Endothelial cell of umbilical vein (primary cell): ENCODE data around the gene DPP10. TPM values are rescaled to one million over a fixed set of nuclear protein-coding genes. Genes with fewer than 3 reads are reported as not detected.

Source experiments
- BruUV-seq: library from RNA; stranded (reverse); fragments of 400-500 nt; replicated peaks from 2 replicates; lab custom pipeline; 2021; lab: Mats Ljungman, UMichigan
- CTCF ChIA-PET: fragments of 300-600, 350-600 bp; sonication (Branson Sonifier 250); formaldehyde crosslinking; loops from one replicate; lab custom pipeline; 2021; ENCODE audit warnings: antibody characterized with exemption, inconsistent platforms; lab: Charles Lee
- POLR2A ChIA-PET: fragments of 300-600, 350-600 bp; sonication (Branson Sonifier 250); formaldehyde crosslinking; loops from one replicate; lab custom pipeline; 2021; ENCODE audit warnings: antibody characterized with exemption, inconsistent platforms; lab: Charles Lee
- DNase-seq: peaks from one replicate; pipeline ENCODE4 v3.0.0-alpha.2; 2011; ENCODE audit warnings: low read depth, low spot score
- FAIRE-seq: peaks from 2 replicates; lab custom pipeline; 2011; peaks lifted over from hg19 to GRCh38; lab: Jason Lieb, UNC
- H2AFZ ChIP-seq: 2 replicates; pipeline ENCODE4 v1.6.0; 2012; ENCODE audit warnings: low read depth, low read length, control low read depth, inconsistent platforms
- H3K27ac ChIP-seq: 2 replicates; pipeline ENCODE4 v1.5.1; 2011; ENCODE audit warnings: low read depth, mild to moderate bottlenecking, control low read depth, low read length, moderate library complexity; ENCODE audit not compliant: insufficient read depth
- H3K27me3 ChIP-seq, 2 experiments: 2 replicates each; pipeline versions ENCODE4 v1.6.0 to v1.6.1; 2011; ENCODE audit warnings: low read length in 2 of 2, mixed read lengths in 1 of 2; ENCODE audit not compliant: control insufficient read depth in 2 of 2, insufficient read depth in 2 of 2
- H3K36me3 ChIP-seq, 2 experiments: 2 replicates in 1 of 2; 3 replicates in 1 of 2; pipeline ENCODE4 v1.5.1; 2011; ENCODE audit warnings: low read length in 2 of 2, mild to moderate bottlenecking in 1 of 2, moderate library complexity in 1 of 2; ENCODE audit not compliant: control insufficient read depth in 2 of 2, insufficient read depth in 2 of 2; ENCODE audit errors: extremely low read depth in 1 of 2
- H3K4me1 ChIP-seq: 3 replicates; pipeline ENCODE4 v1.5.1; 2011; ENCODE audit warnings: mild to moderate bottlenecking, low read length; ENCODE audit not compliant: control insufficient read depth, insufficient read depth; ENCODE audit errors: extremely low read depth
- H3K4me2 ChIP-seq: 2 replicates; pipeline ENCODE4 v1.6.1; 2011; ENCODE audit warnings: low read length, control low read depth, mixed read lengths; ENCODE audit not compliant: insufficient read depth
- H3K4me3 ChIP-seq, 3 experiments: fragments of 200-600 bp in 1 of 3; sonication (generic), shearing (Covaris generic) in 1 of 3; replicated peaks in 1 of 3; 2 replicates each; pipeline ENCODE4 v1.5.1; 2011 to 2016; ENCODE audit warnings: control low read depth in 3 of 3, low read length in 3 of 3, mild to moderate bottlenecking in 2 of 3, inconsistent platforms in 1 of 3, low read depth in 1 of 3, moderate library complexity in 1 of 3; ENCODE audit not compliant: insufficient read depth in 1 of 3
- H3K79me2 ChIP-seq: 2 replicates; pipeline ENCODE4 v1.6.0; 2012; ENCODE audit warnings: low read length, inconsistent platforms; ENCODE audit not compliant: control insufficient read depth, insufficient read depth
- H3K9ac ChIP-seq: replicated peaks from 2 replicates; pipeline ENCODE3; 2011; ENCODE audit warnings: low read length, control low read depth; ENCODE audit not compliant: insufficient read depth; ENCODE audit errors: extremely low read depth
- H3K9me1 ChIP-seq: replicated peaks from 3 replicates; pipeline ENCODE4 v1.6.0; 2011; ENCODE audit warnings: mild to moderate bottlenecking, low read length; ENCODE audit not compliant: control insufficient read depth, insufficient read depth; ENCODE audit errors: extremely low read depth
- H3K9me3 ChIP-seq: replicated peaks from 2 replicates; pipeline ENCODE4 v1.5.1; 2012; ENCODE audit warnings: low read length, inconsistent platforms; ENCODE audit not compliant: control insufficient read depth, insufficient read depth
- H4K20me1 ChIP-seq: replicated peaks from 2 replicates; pipeline ENCODE3; 2011; ENCODE audit warnings: mild to moderate bottlenecking, low read length; ENCODE audit not compliant: control insufficient read depth, insufficient read depth; ENCODE audit errors: extremely low read depth
- CTCF ChIP-seq, 2 donors: IDR thresholded peaks; 1 replicate in 1 of 2; 2 replicates in 1 of 2; pipeline ENCODE4 v1.5.1; 2011; ENCODE audit warnings: low read length in 2 of 2, mild to moderate bottlenecking in 2 of 2, moderate library complexity in 2 of 2, control low read depth in 1 of 2, inconsistent platforms in 1 of 2, low read depth in 1 of 2; ENCODE audit not compliant: insufficient read depth in 1 of 2; ENCODE audit errors: extremely low read depth in 1 of 2
- EZH2 ChIP-seq: IDR thresholded peaks from 2 replicates; pipeline ENCODE4 v1.6.1; 2012; ENCODE audit warnings: borderline replicate concordance, low read depth, mild to moderate bottlenecking, moderate library complexity, low read length, inconsistent platforms; ENCODE audit not compliant: severe bottlenecking
- FOS ChIP-seq: IDR thresholded peaks from 2 replicates; pipeline ENCODE4 v1.6.1; 2011; ENCODE audit warnings: mild to moderate bottlenecking, low read length, moderate library complexity, borderline replicate concordance; ENCODE audit not compliant: insufficient read depth
- GATA2 ChIP-seq: IDR thresholded peaks from 2 replicates; pipeline ENCODE4 v1.7.0; 2011; ENCODE audit warnings: low read depth, mild to moderate bottlenecking, moderate library complexity, mixed read lengths, low read length; ENCODE audit not compliant: insufficient read length, insufficient read depth
- JUN ChIP-seq: IDR thresholded peaks from 2 replicates; pipeline ENCODE4 v1.6.1; 2011; ENCODE audit warnings: borderline replicate concordance, low read depth; ENCODE audit not compliant: insufficient read length, insufficient read depth
- MAX ChIP-seq: IDR thresholded peaks from 2 replicates; pipeline ENCODE4 v1.6.1; 2011; ENCODE audit not compliant: insufficient read depth, insufficient read length
- MYC ChIP-seq: IDR thresholded peaks from one replicate; pipeline ENCODE4 v1.6.1; 2011; ENCODE audit warnings: mild to moderate bottlenecking, low read depth, low read length
- POLR2A ChIP-seq: IDR thresholded peaks from 2 replicates; pipeline ENCODE4 v1.6.1; 2012; ENCODE audit warnings: low read depth, mild to moderate bottlenecking, control low read depth, low read length
- POLR2AphosphoS5 ChIP-seq: IDR thresholded peaks from 2 replicates; pipeline ENCODE4 v1.6.1; 2012; ENCODE audit warnings: low read depth, mild to moderate bottlenecking, control low read depth, low read length, moderate library complexity; ENCODE audit not compliant: insufficient read depth
- dilution Hi-C: fragments of 300-500 bp; cut with MboI; formaldehyde crosslinking; loops from one replicate; pipeline ENCODE4 v1.15.0; 2019; ENCODE audit warnings: low sequenced_read_pairs; ENCODE audit not compliant: extremely low pct_ligation_motif_present
- intact Hi-C: fragments of 100-400 bp; cut with micrococcal nuclease; formaldehyde crosslinking; loops from one replicate; pipeline ENCODE4 v1.10.0; 2022
- polyA plus RNA-seq, 4 experiments: library from polyadenylated mRNA; depleted of rRNA in 3 of 4; stranded (reverse) in 3 of 4; unstranded in 1 of 4; fragments of >200 nt; gene quantifications; 2 replicates each; pipeline versions ENCODE4 v1.2.1 to v1.2.3, GENCODE V29; 2011 to 2012; ENCODE audit warnings: missing spikeins in 1 of 4
- total RNA-seq: library from RNA; stranded (reverse); gene quantifications from 2 replicates; pipeline ENCODE4 v1.2.3, GENCODE V29; 2021

The DPP10 gene
- total and polyA plus RNA-seq, 2 donors (not counting 3 experiments of a cell fraction or from before 2014, with no cell fraction given), result not detected

GRCh38 chr2:115234186-115234585, 791.7 kb downstream of the DPP10 start:
- Histone ChIP-seq H3K27me3 (no peaks in the 10 kb centered on the region), H3K27ac (no peak overlapping the region)
- CTCF ChIA-PET, result no interaction called here

More at GRCh38 chr2:115234186-115234585, 791.7 kb downstream of the DPP10 start:
- intact Hi-C loops, result no loop called here
- no peaks in the 10 kb centered on the region for H3K9me1 ChIP-seq
- H2AFZ ChIP-seq, result no peak overlapping the region
- BruUV-seq, result no TSS peak
- POLR2A ChIA-PET, result no interaction called here
- H3K4me2 ChIP-seq, result no peak overlapping the region
- no peaks in the 10 kb centered on the region for H3K79me2 ChIP-seq
- TF ChIP-seq POLR2A (no peak), GATA2 (no peak), FOS (no peak), CTCF (IDR thresholded peaks at IDR 0.05; ENCODE audit: extremely low read depth in 1 of 2, insufficient read depth in 1 of 2, low read depth in 1 of 2, low read length in 2 of 2) (no peak), JUN (no peak), POLR2AphosphoS5 (no peak), MAX (no peak), EZH2 (no peak), MYC (no peak)
- dilution Hi-C loops, result no loop called here
- H3K9ac ChIP-seq, result no peak overlapping the region
- FAIRE-seq, result no peak
- no peaks in the 10 kb centered on the region for H4K20me1 ChIP-seq
- no peaks in the 10 kb centered on the region for H3K4me1 ChIP-seq
- H3K9me3 ChIP-seq, result peaks cover 5% of the 10 kb centered on the region
- no peaks in the 10 kb centered on the region for H3K36me3 ChIP-seq
- no peak overlapping the region for H3K4me3 ChIP-seq
- DNase-seq, result no peak
